ENCODE results near the gene CCDC154. TPM values are rescaled to one million over a fixed set of nuclear protein-coding genes. Genes with fewer than 3 reads are reported as not detected.

CCDC154 gene
- total and polyA plus RNA-seq, 2 donors from 2014 or later, result 1.8 to 2.8 TPM

DNA sequence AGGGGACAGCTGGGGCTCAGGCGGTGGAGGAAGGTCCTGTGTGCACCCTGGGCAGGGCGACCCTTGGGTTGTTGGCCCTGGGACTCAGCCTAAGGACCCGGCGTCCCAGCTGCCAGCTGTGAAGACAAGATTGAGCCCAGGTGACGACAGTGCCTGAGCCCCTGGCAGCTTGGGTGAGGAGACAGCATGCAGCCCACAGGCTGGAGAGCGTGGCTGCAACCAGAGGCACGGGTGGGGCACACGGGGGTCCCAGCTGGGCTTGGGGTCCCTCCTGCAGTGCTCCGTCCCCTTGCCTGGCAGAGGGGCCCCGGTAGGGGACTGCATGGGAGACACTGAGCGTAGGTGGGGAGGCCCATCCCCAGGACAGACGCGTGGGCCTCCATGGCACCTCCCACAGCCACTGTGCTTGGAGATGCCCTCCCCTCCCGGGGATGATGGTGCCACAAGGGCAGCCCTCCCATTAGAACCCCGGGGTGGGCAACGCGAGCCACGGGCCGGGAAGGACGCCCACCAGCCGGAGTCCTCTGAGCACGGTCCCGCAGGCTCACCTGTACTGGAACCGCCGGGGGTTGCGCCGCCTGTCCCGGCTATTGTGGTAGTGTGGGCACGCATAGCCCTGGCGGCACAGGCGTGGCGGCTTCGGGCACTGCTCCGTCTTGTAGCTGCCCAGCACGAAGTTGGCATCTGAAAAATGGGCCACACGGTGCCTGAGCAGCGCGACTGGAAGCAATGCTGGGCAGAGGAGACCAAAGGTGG, 45.4 kb downstream of the CCDC154 start:
- FAIRE-seq (no peak), DNase-seq (no peak)
- Histone ChIP-seq H3K4me3 (ENCODE audit: low read length in 3 of 3) (no peak overlapping the region), H3K27me3 (ENCODE audit: control insufficient read depth, insufficient read depth, low read length) (no peaks in the 10 kb centered on the region), H3K9me3 (ENCODE audit: control insufficient read depth in 2 of 3, insufficient read depth in 1 of 3, low read length in 3 of 3) (no peaks in the 10 kb centered on the region), H3K27ac (ENCODE audit: low read depth in 2 of 2, low read length in 2 of 2) (no peak overlapping the region), H3K9ac (ENCODE audit: low read length in 3 of 3) (no peak overlapping the region), H3K36me3 (ENCODE audit: control insufficient read depth in 2 of 3, insufficient read depth in 3 of 3, low read length in 3 of 3) (peaks cover 2 to 14% (median 10%) of the 10 kb centered on the region in 3 donors), H3K4me1 (ENCODE audit: control insufficient read depth in 2 of 3, insufficient read depth in 2 of 3, low read depth in 1 of 3, low read length in 3 of 3) (no peaks in the 10 kb centered on the region)
- TF ChIP-seq, protein P1, sequence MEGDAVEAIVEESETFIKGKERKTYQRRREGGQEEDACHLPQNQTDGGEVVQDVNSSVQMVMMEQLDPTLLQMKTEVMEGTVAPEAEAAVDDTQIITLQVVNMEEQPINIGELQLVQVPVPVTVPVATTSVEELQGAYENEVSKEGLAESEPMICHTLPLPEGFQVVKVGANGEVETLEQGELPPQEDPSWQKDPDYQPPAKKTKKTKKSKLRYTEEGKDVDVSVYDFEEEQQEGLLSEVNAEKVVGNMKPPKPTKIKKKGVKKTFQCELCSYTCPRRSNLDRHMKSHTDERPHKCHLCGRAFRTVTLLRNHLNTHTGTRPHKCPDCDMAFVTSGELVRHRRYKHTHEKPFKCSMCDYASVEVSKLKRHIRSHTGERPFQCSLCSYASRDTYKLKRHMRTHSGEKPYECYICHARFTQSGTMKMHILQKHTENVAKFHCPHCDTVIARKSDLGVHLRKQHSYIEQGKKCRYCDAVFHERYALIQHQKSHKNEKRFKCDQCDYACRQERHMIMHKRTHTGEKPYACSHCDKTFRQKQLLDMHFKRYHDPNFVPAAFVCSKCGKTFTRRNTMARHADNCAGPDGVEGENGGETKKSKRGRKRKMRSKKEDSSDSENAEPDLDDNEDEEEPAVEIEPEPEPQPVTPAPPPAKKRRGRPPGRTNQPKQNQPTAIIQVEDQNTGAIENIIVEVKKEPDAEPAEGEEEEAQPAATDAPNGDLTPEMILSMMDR (IDR thresholded peaks at IDR 0.05; ENCODE audit: borderline replicate concordance, extremely low read depth, insufficient read depth), result no peak
- intact Hi-C loops (cut with DNase I), result no loop called here

- no peaks in the 10 kb centered on the region for H3K27me3 ChIP-seq (ENCODE audit: control insufficient read depth, insufficient read depth, low read length)
- intact Hi-C loops (cut with DNase I), result no loop called here
- no peak for FAIRE-seq
- no peak overlapping the region for H3K27ac ChIP-seq (ENCODE audit: low read depth in 2 of 2, low read length in 2 of 2)
- TF ChIP-seq, protein P1 (IDR thresholded peaks at IDR 0.05; ENCODE audit: borderline replicate concordance, extremely low read depth, insufficient read depth), result no peak
- DNase-seq, result no peak
- peaks cover 2 to 17% (median 10%) of the 10 kb centered on the region in 3 donors for H3K36me3 ChIP-seq (ENCODE audit: control insufficient read depth in 2 of 3, insufficient read depth in 3 of 3, low read length in 3 of 3)
- no peaks in the 10 kb centered on the region for H3K9me3 ChIP-seq (ENCODE audit: control insufficient read depth in 2 of 3, insufficient read depth in 1 of 3, low read length in 3 of 3)
- no peak overlapping the region for H3K9ac ChIP-seq (ENCODE audit: low read length in 3 of 3)
- H3K4me1 ChIP-seq (ENCODE audit: control insufficient read depth in 2 of 3, insufficient read depth in 2 of 3, low read depth in 1 of 3, low read length in 3 of 3), result no peaks in the 10 kb centered on the region
- no peak overlapping the region for H3K4me3 ChIP-seq (ENCODE audit: low read length in 3 of 3)
Observed at GRCh38 chr16:1398351-1398750, 46.0 kb downstream of the CCDC154 start.

DNA sequence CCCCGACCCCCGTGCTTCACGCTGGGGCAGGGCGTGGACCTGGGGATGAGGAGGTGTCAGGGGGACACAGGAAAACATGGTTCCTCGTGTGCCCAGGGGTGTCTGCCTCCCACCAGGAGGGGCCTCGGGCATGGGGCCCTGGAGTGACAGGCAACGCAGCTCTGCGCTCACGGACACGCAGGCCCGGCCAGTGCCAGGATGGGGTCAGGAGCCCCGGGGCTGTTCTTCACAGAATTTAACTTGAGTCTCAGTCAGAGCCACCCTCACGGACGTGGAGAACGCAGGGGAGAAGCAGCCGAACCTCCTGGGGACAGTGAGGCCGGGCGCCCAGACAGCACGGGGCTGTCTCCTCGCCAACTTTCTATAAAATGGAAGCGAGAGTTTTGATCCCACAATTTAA, 46.6 kb downstream of the CCDC154 start:
- Histone ChIP-seq H3K27ac (ENCODE audit: low read depth in 2 of 2, low read length in 2 of 2) (no peak overlapping the region), H3K9ac (ENCODE audit: low read length in 3 of 3) (no peak overlapping the region), H3K9me3 (ENCODE audit: control insufficient read depth in 2 of 3, insufficient read depth in 1 of 3, low read length in 3 of 3) (no peaks in the 10 kb centered on the region), H3K4me3 (ENCODE audit: low read length in 3 of 3) (no peak overlapping the region), H3K36me3 (ENCODE audit: control insufficient read depth in 2 of 3, insufficient read depth in 3 of 3, low read length in 3 of 3) (peaks cover 2 to 22% (median 10%) of the 10 kb centered on the region in 3 donors), H3K27me3 (ENCODE audit: control insufficient read depth, insufficient read depth, low read length) (no peaks in the 10 kb centered on the region), H3K4me1 (ENCODE audit: control insufficient read depth in 2 of 3, insufficient read depth in 2 of 3, low read depth in 1 of 3, low read length in 3 of 3) (no peaks in the 10 kb centered on the region)
- FAIRE-seq (no peak), DNase-seq (no peak)
- intact Hi-C loops (cut with DNase I), result no loop called here
- TF ChIP-seq, protein P1 (IDR thresholded peaks at IDR 0.05; ENCODE audit: borderline replicate concordance, extremely low read depth, insufficient read depth), result no peak

All from kidney (tissue), 14 donors.